ENCODE data around the gene CCRL2. TPM values are rescaled to one million over a fixed set of nuclear protein-coding genes. Genes with fewer than 3 reads are reported as not detected.

Gene CCRL2
- total RNA-seq, 1 experiment from 2014 or later, result not detected

DNA sequence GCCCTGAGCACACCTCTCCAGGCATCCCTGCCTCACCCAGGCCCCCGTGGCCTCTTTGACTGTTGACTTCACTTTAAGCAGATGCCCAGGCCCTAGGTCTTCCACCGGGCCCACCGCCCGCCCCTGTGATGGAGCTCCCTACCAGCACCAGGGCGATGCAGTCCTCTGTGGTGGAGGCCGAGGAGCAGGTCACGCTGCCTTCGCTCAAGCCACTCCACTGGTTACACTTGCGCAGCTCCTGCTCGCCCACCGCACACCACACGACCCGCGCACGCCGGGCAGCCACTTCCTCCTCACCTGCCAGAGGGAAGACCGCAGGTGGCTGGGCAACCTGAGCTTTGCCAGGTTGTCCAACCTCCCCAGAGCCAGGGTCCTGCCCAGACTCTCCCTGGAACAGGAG is 41.7 kb downstream of the CCRL2 start:
- Histone ChIP-seq H3K4me3 (ENCODE audit: low read length) (no peak overlapping the region), H3K27me3 (ENCODE audit: low read length) (no peaks in the 10 kb centered on the region), H3K9me2 (replicated peaks; ENCODE audit: insufficient read depth, low read length) (no peaks in the 10 kb centered on the region), H3K9ac (ENCODE audit: low read length) (no peak overlapping the region), H3K4me1 (ENCODE audit: low read length) (no peaks in the 10 kb centered on the region), H4K20me1 (ENCODE audit: insufficient read depth, low read depth, low read length) (no peaks in the 10 kb centered on the region; the same call in 1 of the 2 replicates), H3K79me2 (ENCODE audit: low read length) (no peaks in the 10 kb centered on the region), H2AFZ (ENCODE audit: low read length) (no peak overlapping the region), H3K4me2 (ENCODE audit: low read depth, low read length, poor library complexity, severe bottlenecking) (no peak overlapping the region), H3K9me3 (ENCODE audit: low read length) (no peaks in the 10 kb centered on the region), H3K36me3 (ENCODE audit: insufficient read depth, low read length) (no peaks in the 10 kb centered on the region), H3K27ac (ENCODE audit: low read length) (no peak overlapping the region)
- no peak for DNase-seq

DNA sequence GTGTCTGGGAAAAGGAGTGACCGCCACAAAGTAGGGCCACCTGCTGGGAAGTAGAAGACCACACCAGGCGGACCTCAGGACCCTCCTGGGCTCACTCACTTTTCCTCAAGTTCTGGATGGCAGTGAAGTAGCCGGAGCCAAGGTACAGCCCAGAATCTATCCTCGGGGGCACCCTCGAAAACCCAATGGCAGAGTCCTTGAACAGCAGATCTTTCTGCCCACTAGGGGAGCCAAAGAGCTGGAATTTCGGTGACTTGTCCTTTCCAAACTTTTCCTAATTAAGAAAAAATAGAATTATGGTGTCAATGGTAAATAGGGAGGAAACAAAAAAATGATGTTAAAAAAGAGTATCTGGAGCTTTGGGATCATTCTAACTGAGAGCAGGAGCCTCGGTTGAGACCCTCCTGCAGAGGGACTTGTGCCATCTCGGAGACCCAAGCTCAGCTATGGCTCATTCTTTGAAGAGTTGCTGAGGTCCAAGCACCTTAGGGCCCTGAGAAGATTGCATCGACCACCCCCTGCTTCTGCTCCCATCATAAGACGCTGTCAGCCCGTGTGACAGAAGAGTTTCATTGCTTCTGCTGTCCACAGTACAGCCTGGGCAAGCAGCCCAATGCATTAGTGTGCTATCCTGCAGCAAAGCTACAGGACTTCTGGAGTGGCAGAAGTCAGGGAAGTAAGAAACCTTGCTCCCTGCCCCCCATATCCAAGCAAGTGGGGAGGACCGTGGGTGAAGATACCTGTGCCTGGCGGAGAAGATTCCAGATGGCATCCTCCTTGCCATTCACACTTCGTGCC is 42.9 kb downstream of the CCRL2 start:
- H3K79me2 ChIP-seq (ENCODE audit: low read length), result no peaks in the 10 kb centered on the region
- no peaks in the 10 kb centered on the region for H3K4me1 ChIP-seq (ENCODE audit: low read length)
- no peak overlapping the region for H3K9ac ChIP-seq (ENCODE audit: low read length)
- no peak overlapping the region for H3K27ac ChIP-seq (ENCODE audit: low read length)
- no peak overlapping the region for H3K4me2 ChIP-seq (ENCODE audit: low read depth, low read length, poor library complexity, severe bottlenecking)
- H3K4me3 ChIP-seq (ENCODE audit: low read length), result no peak overlapping the region
- H3K9me2 ChIP-seq (replicated peaks; ENCODE audit: insufficient read depth, low read length), result no peaks in the 10 kb centered on the region
- no peaks in the 10 kb centered on the region for H3K36me3 ChIP-seq (ENCODE audit: insufficient read depth, low read length)
- DNase-seq, result peak; percentile 52
- H3K27me3 ChIP-seq (ENCODE audit: low read length), result no peaks in the 10 kb centered on the region
- H2AFZ ChIP-seq (ENCODE audit: low read length), result no peak overlapping the region
- no peaks in the 10 kb centered on the region for H3K9me3 ChIP-seq (ENCODE audit: low read length)
- peaks cover 2% of the 10 kb centered on the region; the same call in 1 of the 2 replicates for H4K20me1 ChIP-seq (ENCODE audit: insufficient read depth, low read depth, low read length)

DNA sequence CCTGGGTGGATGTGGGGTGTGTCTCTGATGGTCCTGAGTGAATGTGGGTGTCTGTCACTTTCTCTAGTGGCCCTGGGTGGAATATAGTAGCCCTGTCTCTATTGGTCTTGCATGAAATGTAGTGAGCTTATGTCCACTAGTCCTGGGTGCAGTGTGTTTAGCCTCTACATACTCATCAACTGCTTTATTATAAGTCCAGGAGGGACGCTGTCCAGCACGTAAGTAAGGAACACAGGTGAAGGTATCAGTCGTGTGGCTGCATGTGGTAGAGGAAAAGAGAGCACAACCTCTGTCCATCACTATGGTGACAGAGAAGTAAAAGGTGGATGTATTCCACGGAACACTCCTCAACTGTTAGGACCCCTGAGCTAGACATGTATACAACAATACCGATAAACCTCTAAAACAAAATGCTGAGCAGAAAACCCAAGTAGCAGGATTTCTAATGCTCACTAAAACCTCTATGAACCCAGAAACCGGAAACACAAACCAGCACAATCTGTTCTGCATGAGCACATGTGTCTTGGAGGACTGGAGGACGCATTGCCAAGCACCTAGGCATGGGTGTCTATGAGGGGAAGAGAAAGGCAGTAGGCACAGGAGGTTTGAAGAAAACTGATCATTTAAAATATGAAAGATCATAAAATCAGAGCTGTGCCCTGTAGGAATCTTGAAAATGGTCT is 46.6 kb downstream of the CCRL2 start:
- no peak overlapping the region for H2AFZ ChIP-seq (ENCODE audit: low read length)
- H3K9me2 ChIP-seq (replicated peaks; ENCODE audit: insufficient read depth, low read length), result no peaks in the 10 kb centered on the region
- no peaks in the 10 kb centered on the region for H3K27me3 ChIP-seq (ENCODE audit: low read length)
- H3K4me3 ChIP-seq (ENCODE audit: low read length), result no peak overlapping the region
- H3K9ac ChIP-seq (ENCODE audit: low read length), result no peak overlapping the region
- H3K4me2 ChIP-seq (ENCODE audit: low read depth, low read length, poor library complexity, severe bottlenecking), result no peak overlapping the region
- H3K79me2 ChIP-seq (ENCODE audit: low read length), result no peaks in the 10 kb centered on the region
- no peak for DNase-seq
- H3K9me3 ChIP-seq (ENCODE audit: low read length), result no peaks in the 10 kb centered on the region
- H3K4me1 ChIP-seq (ENCODE audit: low read length), result no peaks in the 10 kb centered on the region
- H3K36me3 ChIP-seq (ENCODE audit: insufficient read depth, low read length), result no peaks in the 10 kb centered on the region
- H4K20me1 ChIP-seq (ENCODE audit: insufficient read depth, low read depth, low read length), result 0 out of 2 replicates have a peak, but pooled peaks cover 8% of the 10 kb centered on the region
- no peak overlapping the region for H3K27ac ChIP-seq (ENCODE audit: low read length)

DNA sequence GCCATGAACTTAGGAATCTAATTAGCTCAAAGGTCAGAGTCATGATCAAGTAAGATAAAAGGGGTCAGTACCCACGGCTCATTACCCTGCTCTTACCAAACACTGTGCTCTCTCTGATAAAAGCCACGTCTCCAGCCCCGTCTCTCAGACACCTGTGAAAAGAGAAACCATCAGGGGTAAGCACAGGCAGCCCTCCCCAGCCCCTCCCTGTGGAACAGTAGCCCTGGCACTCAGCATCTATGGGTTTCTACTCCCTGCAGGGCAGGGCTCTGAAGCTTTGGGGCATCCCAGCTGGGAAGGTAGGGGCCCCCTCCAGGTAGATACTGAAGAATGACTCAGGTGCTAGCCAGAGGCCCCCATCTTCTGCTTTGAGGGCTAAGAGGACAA is 47.1 kb downstream of the CCRL2 start:
- DNase-seq, result no peak
- no peak overlapping the region for H3K27ac ChIP-seq (ENCODE audit: low read length)
- H3K36me3 ChIP-seq (ENCODE audit: insufficient read depth, low read length), result no peaks in the 10 kb centered on the region
- no peaks in the 10 kb centered on the region for H3K79me2 ChIP-seq (ENCODE audit: low read length)
- no peak overlapping the region for H2AFZ ChIP-seq (ENCODE audit: low read length)
- H3K4me2 ChIP-seq (ENCODE audit: low read depth, low read length, poor library complexity, severe bottlenecking), result no peak overlapping the region
- H3K4me3 ChIP-seq (ENCODE audit: low read length), result no peak overlapping the region
- 0 out of 2 replicates have a peak, but pooled peaks cover 8% of the 10 kb centered on the region for H4K20me1 ChIP-seq (ENCODE audit: insufficient read depth, low read depth, low read length)
- H3K27me3 ChIP-seq (ENCODE audit: low read length), result no peaks in the 10 kb centered on the region
- H3K4me1 ChIP-seq (ENCODE audit: low read length), result no peaks in the 10 kb centered on the region
- H3K9me2 ChIP-seq (replicated peaks; ENCODE audit: insufficient read depth, low read length), result no peaks in the 10 kb centered on the region
- H3K9me3 ChIP-seq (ENCODE audit: low read length), result no peaks in the 10 kb centered on the region
- no peak overlapping the region for H3K9ac ChIP-seq (ENCODE audit: low read length)

DNA sequence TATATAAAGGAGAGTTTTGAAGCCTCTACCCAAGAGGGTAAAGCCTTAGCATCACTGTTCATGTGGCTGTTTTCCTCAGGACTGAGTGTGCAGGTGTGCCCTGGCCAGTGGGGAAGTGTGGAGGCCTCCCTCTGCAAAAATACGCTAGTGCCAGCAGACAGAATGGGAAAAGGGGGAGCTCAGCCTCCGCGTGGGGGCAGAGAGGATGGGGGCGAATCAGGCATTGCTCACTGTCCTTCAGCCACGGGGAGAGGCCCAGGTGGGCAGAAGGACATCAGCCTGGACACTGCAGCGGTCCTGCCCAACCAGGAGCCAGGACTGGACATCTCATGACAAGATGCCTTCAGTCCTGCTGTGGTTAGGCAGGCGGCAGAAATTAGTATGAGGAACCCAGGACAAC is 47.5 kb downstream of the CCRL2 start:
- Histone ChIP-seq H3K9ac (ENCODE audit: low read length) (no peak overlapping the region), H3K27ac (ENCODE audit: low read length) (no peak overlapping the region), H3K36me3 (ENCODE audit: insufficient read depth, low read length) (no peaks in the 10 kb centered on the region), H3K4me3 (ENCODE audit: low read length) (no peak overlapping the region), H4K20me1 (ENCODE audit: insufficient read depth, low read depth, low read length) (0 out of 2 replicates have a peak, but pooled peaks cover 8% of the 10 kb centered on the region), H3K27me3 (ENCODE audit: low read length) (no peaks in the 10 kb centered on the region), H3K9me3 (ENCODE audit: low read length) (no peaks in the 10 kb centered on the region), H2AFZ (ENCODE audit: low read length) (no peak overlapping the region), H3K9me2 (replicated peaks; ENCODE audit: insufficient read depth, low read length) (no peaks in the 10 kb centered on the region), H3K4me1 (ENCODE audit: low read length) (no peaks in the 10 kb centered on the region), H3K79me2 (ENCODE audit: low read length) (no peaks in the 10 kb centered on the region), H3K4me2 (ENCODE audit: low read depth, low read length, poor library complexity, severe bottlenecking) (no peak overlapping the region)
- no peak for DNase-seq

DNA sequence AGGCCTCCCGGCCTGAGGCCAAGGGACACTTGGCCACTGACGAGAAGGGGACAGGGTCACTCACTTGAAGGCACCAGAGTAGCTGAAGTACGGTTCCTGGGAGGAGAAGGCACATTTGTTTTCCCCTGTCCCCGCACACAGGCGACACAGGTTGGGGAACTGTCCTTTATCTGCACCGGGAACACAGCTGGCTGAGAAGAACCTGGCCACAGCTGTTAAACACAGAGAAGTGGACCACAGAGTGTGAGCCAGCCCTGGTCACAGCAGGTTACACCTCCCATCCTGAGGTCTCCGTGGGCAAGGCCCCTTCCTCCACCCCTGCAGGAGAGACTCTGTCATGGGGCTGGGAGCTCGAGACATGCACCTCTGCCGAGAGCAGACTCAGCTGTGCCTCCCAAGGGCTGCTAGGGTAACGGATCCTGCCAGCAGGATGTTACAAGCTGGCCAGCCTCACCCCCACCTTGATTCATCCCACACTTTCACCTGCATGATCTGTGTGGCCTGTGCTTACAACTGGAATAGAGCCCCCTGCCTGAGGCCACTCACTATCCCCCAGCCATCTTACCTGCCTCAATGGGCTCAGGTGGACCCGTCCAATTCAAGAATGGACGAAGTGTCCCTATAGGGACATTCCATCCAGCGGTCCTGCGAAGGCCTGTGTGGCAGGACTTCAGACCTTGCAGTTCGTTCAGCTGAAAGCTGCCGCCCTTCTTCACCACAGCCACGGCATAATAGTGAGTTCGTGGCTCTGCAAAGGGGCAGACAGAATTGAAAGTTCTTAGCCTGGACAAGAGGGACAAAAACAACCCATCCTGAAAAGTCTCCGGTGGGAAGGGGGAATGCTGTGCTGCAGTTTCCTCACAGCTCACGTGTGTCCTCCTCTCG is 48.4 kb downstream of the CCRL2 start:
- H3K27me3 ChIP-seq (ENCODE audit: low read length), result no peaks in the 10 kb centered on the region
- H3K9me2 ChIP-seq (replicated peaks; ENCODE audit: insufficient read depth, low read length), result no peaks in the 10 kb centered on the region
- H3K9ac ChIP-seq (ENCODE audit: low read length), result no peak overlapping the region
- H4K20me1 ChIP-seq (ENCODE audit: insufficient read depth, low read depth, low read length), result 0 out of 2 replicates have a peak, but pooled peaks cover 8% of the 10 kb centered on the region
- no peaks in the 10 kb centered on the region for H3K36me3 ChIP-seq (ENCODE audit: insufficient read depth, low read length)
- H3K4me1 ChIP-seq (ENCODE audit: low read length), result no peaks in the 10 kb centered on the region
- H2AFZ ChIP-seq (ENCODE audit: low read length), result no peak overlapping the region
- DNase-seq, result no peak
- no peak overlapping the region for H3K27ac ChIP-seq (ENCODE audit: low read length)
- no peak overlapping the region for H3K4me3 ChIP-seq (ENCODE audit: low read length)
- no peak overlapping the region for H3K4me2 ChIP-seq (ENCODE audit: low read depth, low read length, poor library complexity, severe bottlenecking)
- H3K9me3 ChIP-seq (ENCODE audit: low read length), result no peaks in the 10 kb centered on the region
- H3K79me2 ChIP-seq (ENCODE audit: low read length), result no peaks in the 10 kb centered on the region

DNA sequence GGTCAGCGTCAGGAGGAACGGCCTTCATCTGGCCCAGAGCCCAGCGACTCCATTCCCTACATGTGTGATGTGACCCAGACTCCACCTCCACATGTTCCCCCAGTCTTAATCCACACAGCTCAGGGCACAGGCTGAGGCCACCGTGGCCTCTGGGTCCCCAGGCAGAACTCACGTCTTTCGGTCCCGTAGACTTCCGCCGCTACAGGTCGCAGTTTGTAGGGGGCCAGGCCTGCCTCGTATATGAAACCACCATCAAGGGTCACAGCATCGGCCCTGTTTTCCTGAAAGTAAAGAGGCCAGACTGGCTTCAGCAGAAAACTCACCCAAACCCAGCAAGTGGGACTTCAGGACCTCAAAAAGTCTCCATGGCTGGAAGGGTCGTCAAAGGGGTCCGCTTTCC is 49.1 kb downstream of the CCRL2 start:
- Histone ChIP-seq H3K9me3 (ENCODE audit: low read length) (no peaks in the 10 kb centered on the region; the same call in 1 of the 2 replicates), H3K27ac (ENCODE audit: low read length) (no peak overlapping the region), H3K79me2 (ENCODE audit: low read length) (no peaks in the 10 kb centered on the region), H3K9ac (ENCODE audit: low read length) (no peak overlapping the region), H2AFZ (ENCODE audit: low read length) (no peak overlapping the region), H4K20me1 (ENCODE audit: insufficient read depth, low read depth, low read length) (0 out of 2 replicates have a peak, but pooled peaks cover 8% of the 10 kb centered on the region), H3K36me3 (ENCODE audit: insufficient read depth, low read length) (no peaks in the 10 kb centered on the region), H3K4me2 (ENCODE audit: low read depth, low read length, poor library complexity, severe bottlenecking) (no peak overlapping the region), H3K4me3 (ENCODE audit: low read length) (no peak overlapping the region), H3K4me1 (ENCODE audit: low read length) (no peaks in the 10 kb centered on the region), H3K27me3 (ENCODE audit: low read length) (0 out of 2 replicates have a peak, but pooled peaks cover 3% of the 10 kb centered on the region), H3K9me2 (replicated peaks; ENCODE audit: insufficient read depth, low read length) (no peaks in the 10 kb centered on the region)
- no peak for DNase-seq
